GM12873 (cell line): Measurements from ENCODE around the gene MPPED2.

ENCODE experiments used
- TF ChIP-seq, protein P1 (sequence below): IDR thresholded peaks from 2 replicates; pipeline ENCODE4 v1.5.1; 2012; ENCODE audit warnings: low read depth, mild to moderate bottlenecking, moderate library complexity, low read length, control low read depth; ENCODE audit not compliant: insufficient read depth; ENCODE audit errors: missing control alignments

Gene MPPED2, protein sequence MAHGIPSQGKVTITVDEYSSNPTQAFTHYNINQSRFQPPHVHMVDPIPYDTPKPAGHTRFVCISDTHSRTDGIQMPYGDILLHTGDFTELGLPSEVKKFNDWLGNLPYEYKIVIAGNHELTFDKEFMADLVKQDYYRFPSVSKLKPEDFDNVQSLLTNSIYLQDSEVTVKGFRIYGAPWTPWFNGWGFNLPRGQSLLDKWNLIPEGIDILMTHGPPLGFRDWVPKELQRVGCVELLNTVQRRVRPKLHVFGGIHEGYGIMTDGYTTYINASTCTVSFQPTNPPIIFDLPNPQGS

DNA sequence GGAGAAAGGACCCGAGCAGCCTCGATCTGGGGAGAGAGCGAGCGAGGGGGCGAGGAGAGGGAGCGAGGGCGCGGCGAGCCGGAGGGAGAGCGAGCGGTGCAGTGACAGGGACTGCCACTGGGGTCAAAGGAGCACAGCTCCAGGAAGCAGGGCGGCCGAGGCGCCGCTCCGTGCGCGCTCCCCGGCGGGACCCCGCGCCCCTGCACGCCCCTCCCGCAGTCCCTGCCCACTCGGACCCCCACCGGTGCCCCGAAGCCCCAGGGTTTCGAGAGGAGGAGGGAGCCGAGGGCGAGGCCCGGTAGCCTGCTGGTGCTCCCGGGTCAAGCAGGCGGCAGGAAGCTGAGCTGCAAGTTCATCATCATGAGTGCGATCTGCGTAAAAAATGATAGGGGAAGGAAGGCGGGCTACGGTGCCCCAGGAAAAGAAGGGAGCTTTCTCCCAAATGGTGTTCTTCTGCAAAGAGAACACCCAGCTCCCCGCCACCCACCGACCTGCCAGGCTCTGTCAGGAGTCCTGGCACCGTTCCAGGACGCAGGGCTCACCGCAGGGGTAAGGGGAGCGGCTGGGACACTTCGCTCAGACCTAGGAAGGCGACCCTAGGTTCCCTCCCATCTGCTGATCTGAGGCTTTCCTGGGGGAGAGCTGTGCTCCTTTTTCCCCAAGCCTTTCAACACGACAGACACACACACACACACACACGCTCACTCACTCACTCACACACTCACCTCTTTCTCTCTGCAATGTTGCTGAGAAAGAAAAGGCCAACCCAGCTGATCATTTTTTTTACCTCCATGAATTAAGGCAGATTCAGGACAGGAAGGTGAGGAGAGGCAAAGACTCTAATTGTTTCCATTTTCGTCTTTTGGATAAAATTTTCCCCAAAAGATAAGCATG is at the start of gene MPPED2:
TSS of gene MPPED2 (minus strand) at position 103 of the 894 bp plus-strand sequence. CDS start 5,980 bp downstream, outside the sequence.
- TF ChIP-seq, protein P1, sequence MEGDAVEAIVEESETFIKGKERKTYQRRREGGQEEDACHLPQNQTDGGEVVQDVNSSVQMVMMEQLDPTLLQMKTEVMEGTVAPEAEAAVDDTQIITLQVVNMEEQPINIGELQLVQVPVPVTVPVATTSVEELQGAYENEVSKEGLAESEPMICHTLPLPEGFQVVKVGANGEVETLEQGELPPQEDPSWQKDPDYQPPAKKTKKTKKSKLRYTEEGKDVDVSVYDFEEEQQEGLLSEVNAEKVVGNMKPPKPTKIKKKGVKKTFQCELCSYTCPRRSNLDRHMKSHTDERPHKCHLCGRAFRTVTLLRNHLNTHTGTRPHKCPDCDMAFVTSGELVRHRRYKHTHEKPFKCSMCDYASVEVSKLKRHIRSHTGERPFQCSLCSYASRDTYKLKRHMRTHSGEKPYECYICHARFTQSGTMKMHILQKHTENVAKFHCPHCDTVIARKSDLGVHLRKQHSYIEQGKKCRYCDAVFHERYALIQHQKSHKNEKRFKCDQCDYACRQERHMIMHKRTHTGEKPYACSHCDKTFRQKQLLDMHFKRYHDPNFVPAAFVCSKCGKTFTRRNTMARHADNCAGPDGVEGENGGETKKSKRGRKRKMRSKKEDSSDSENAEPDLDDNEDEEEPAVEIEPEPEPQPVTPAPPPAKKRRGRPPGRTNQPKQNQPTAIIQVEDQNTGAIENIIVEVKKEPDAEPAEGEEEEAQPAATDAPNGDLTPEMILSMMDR = peak; percentile 66

DNA sequence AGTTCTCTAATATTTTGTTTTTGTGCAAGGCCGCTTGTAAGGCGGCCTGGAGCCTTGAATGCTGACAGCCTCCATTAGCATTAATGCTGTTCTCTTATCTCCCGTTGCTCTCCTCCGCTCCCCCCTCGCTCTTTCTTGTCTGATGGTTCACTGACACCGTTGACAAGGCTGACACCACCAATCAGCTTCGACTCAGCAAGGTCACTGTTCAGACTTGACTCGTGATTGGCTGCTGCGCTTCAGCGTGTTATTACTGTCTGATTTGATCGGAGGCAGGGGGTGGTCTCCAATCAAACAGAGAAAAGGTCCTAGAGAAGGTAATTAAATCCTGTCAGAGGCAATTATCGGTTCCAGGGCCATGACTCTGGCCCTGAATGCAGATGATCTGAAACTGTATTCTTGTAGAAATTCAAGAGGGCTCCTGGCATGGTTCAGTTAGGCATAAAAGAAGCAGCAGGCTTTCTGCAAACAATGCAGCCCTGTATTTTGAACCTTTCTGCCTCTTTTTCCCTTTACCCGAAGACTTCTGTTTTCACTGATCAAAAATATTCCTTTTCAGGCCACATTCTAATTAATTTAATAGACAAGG is 49.3 kb upstream of the MPPED2 start:
- TF ChIP-seq, protein P1 = no peak

DNA sequence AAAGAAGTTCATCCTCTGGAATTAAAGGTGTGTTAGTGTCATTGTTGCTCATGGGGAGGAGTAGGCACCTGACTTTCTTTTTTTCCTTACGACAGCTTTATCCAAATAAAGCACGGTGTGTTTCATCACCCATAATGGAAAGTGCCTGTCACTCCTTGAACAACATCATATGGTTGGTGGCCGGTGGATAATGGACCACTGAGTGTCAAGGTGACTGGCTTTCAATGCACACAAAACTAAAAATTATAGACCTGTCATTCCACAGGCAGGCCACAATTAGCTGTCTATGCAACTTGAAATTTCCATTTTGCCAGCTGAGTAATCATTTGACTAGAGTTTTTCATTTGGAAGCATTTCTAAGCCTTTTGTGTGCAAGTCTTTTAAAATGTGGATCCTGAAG is 45.0 kb upstream of the MPPED2 start:
- TF ChIP-seq, protein P1 = no peak

DNA sequence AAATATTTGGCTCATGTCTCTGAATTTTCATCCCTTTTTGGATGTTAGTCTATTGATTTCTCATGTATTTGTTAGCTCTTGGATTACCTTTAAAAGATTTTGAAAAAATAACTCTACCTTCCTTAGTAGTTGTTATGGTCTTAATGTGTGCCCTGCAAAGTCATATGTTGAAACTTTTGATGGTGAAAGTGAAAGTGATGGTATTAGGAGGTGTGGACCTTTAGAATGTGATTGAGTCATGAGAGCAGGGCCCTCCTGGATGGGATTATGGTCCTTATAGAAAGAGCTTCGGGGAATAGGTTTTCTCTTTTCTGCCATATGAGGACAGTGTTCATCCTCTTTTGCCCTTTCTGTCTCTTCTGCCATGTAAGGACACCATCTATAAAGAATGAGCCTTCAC is 33.6 kb upstream of the MPPED2 start:
- TF ChIP-seq, protein P1 = no peak

DNA sequence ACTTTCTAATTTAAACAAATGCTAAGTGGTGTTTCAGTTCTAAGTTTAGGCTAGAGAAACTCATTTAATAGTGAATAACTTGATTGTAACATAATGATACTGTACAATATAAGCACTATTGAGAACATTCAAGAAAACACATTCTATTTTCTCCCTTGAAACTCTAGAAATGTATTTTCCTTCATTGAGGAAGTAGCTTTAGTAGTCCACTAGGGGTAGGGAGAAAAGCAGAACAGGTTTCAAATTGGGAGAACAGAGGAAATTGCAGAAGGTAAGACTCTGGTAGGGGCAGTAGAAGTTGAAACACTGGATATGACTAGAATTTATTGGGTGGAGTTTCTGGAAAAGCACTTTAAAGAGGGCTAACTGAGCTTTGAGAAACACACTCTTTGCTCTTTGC is 31.6 kb upstream of the MPPED2 start:
- TF ChIP-seq, protein P1 = peak; percentile 2

DNA sequence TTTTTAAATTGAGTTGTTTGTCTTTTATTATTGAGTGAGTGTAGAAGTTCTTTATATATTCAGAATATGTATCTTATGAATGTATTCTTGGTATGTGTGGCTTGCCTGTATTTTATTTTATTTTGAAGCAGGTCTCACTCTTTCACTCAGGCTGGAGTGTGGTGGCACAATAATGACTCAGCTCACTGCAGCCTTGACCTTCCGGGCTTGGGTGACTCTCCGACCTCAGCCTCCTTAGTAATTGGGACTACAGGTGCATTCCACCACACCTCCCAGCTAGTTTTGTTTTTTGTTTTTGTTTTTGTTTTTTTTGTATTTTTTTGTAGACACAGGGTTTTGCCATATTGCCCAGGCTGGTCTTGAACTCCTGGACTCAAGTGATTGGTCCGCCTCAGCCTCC is 24.5 kb upstream of the MPPED2 start:
- TF ChIP-seq, protein P1 = no peak

DNA sequence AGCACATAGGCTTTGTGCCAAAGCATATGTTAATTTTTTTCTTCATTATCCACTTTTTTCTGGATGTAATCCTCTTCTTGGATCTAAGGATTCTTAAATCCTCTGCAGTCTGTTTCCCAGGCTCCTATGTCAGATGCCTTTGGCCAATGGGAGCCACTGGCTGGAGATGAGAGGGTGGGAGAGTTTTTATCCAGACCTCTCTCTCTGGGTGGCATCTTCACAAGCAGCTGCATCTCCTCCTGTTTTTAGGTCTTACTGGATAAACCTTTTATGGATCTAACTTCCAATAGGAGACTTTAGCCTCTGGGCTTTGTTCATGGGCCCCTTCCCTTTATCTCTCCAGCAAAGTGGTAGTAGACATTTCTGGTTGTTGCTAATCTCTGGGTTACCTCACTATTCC is 22.4 kb upstream of the MPPED2 start:
- TF ChIP-seq, protein P1 = no peak
